IPS-15b (cell line): ENCODE results near the gene KRTAP10-12.
"Not testable (repeated sequence)": the region's sequence is repeated elsewhere in the genome, so short reads cannot be mapped to it uniquely, and the experiment has no call there.

Experiments used
- H3K27me3 ChIP-seq: one replicate; pipeline ENCODE4 v1.6.1; 2013; ENCODE audit warnings: low read length; ENCODE audit not compliant: control insufficient read depth, insufficient read depth
- H3K36me3 ChIP-seq: one replicate; pipeline ENCODE4 v1.6.1; 2013; ENCODE audit warnings: low read length; ENCODE audit not compliant: control insufficient read depth, insufficient read depth
- H3K4me1 ChIP-seq: one replicate; pipeline ENCODE4 v1.6.1; 2013; ENCODE audit warnings: mild to moderate bottlenecking, low read length; ENCODE audit not compliant: control insufficient read depth, insufficient read depth
- H3K4me3 ChIP-seq: one replicate; pipeline ENCODE4 v1.5.1; 2013; ENCODE audit warnings: low read depth, low read length
- H3K9ac ChIP-seq: one replicate; pipeline ENCODE4 v1.6.1; 2013; ENCODE audit warnings: low read depth, mild to moderate bottlenecking, low read length
- H3K9me3 ChIP-seq: one replicate; pipeline ENCODE4 v1.6.1; 2013; ENCODE audit warnings: mild to moderate bottlenecking, low read length; ENCODE audit not compliant: control insufficient read depth, insufficient read depth

Gene KRTAP10-12

DNA sequence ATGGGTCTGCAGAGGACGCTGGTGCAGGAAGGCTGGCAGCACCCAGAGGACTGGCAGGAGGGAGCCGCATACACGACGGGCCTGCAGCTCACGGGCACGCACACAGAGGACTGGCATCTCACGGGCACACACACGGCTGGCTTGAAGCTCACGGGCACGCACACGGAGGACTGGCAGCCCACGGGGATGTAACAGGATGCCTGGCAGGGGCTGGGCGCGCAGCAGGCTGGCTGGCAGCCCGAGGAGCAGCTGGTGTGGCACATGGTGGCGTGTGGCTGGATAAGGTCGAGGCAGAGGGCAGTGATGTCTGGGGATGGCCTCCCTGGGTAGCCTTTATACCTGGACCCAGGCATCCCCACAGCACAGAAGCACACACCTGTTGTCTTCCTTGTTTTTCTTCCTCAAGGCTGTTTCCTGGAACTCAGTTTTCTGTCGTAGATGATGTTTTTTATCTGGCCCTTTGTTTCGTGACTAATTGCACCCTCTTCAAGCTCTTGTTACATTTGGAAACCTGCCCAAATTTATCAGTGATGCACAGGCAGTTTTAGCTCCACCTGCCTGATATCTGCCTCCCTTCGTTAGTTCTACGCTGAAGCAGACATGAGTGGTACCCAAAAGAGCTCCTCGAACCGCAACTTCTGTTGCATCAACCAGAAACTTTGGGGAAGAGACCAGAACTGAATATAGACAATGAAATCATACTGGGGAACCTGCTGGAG lies 15.0 kb upstream of the KRTAP10-12 start, which contains the start of gene KRTAP12-1:
Gene KRTAP12-1 (minus strand): TSS at position 303 of the 719 bp plus-strand sequence. CDS start 40 bp downstream, at position 263.
- H3K27me3 ChIP-seq, result no peaks in the 10 kb centered on the region
- H3K9ac ChIP-seq, result no peak within 1 kb of the TSS
- no peak within 1 kb of the TSS for H3K4me3 ChIP-seq
- H3K9me3 ChIP-seq, result no peaks in the 10 kb centered on the region
- H3K36me3 ChIP-seq, result no peaks in the 10 kb centered on the region
- H3K4me1 ChIP-seq, result peaks cover 4% of the 10 kb centered on the region

DNA sequence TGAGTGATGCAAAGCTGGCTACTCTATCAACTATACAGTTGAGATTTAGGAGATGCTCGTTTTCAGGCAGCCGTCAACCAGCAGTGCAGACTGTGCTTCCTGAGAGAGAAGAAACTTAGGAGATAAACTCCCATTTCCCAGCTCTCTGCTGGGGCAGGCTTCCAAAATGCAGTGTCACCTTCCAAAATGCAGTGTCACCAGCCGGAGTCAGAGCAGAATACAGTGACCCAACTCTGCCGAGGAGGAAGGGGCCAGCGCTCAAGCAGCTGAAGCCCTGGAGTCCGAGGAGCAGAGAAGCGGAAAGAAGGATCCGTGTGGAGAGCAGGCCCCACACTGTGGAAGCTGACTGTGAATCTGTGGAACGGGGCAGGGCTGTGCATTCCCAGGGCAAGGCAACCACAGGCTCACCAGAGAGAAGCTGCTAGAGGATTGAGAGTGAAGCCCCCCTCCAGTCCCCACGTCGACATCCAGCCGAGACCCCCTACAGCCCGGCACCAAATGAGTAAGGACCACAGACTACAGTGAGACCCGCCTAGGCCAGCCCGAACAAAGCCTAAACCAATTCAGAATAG lies 14.3 kb upstream of the KRTAP10-12 start:
- Histone ChIP-seq H3K9ac (no peak overlapping the region), H3K9me3 (no peaks in the 10 kb centered on the region), H3K4me3 (no peak overlapping the region), H3K4me1 (peaks cover 4% of the 10 kb centered on the region), H3K27me3 (no peaks in the 10 kb centered on the region), H3K36me3 (no peaks in the 10 kb centered on the region)

DNA sequence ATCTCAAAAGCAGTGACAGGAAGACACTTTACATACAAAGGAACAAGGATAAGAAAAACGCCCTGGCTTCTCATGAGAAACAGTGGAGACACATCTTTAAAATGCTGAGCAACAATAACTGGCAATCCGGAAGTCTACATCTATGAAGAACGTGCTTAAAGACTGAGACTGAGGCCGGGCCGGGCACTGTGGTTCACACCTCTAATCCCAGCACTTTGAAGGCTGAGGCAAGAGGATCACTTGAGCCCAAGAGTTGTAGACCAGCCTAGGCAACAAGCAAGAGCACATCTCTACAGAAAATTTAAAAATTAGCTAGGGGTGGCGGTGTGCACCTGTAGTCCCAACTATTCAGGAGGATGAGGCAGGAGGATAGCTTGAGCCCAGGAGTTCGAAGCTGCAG lies 12.9 kb upstream of the KRTAP10-12 start:
- H3K9ac ChIP-seq, result no peak overlapping the region
- H3K9me3 ChIP-seq, result no peaks in the 10 kb centered on the region
- no peaks in the 10 kb centered on the region for H3K27me3 ChIP-seq
- H3K4me3 ChIP-seq, result no peak overlapping the region
- H3K36me3 ChIP-seq, result no peaks in the 10 kb centered on the region
- peaks cover 4% of the 10 kb centered on the region for H3K4me1 ChIP-seq

DNA sequence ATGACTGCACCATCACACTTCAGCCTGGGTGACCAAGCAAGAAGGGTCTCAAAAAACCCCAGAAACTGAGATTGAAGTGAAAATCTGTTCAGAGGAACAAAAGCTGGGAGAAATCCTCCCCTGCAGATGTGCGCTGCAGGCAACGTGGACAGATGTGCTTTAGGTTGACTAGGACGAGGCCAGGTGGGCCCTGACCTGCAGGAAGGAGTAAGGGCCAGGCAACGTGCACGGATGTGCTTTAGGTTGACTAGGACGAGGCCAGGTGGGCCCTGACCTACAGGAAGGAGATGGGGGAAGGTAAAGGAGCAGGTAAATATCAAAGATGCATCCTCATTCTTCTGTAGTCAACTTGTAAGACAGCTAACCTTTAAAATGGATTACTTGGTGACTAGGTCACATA lies 12.5 kb upstream of the KRTAP10-12 start:
- Histone ChIP-seq H3K4me1 (peaks cover 4% of the 10 kb centered on the region), H3K27me3 (no peaks in the 10 kb centered on the region), H3K9me3 (no peaks in the 10 kb centered on the region), H3K36me3 (no peaks in the 10 kb centered on the region), H3K4me3 (no peak overlapping the region), H3K9ac (no peak overlapping the region)

DNA sequence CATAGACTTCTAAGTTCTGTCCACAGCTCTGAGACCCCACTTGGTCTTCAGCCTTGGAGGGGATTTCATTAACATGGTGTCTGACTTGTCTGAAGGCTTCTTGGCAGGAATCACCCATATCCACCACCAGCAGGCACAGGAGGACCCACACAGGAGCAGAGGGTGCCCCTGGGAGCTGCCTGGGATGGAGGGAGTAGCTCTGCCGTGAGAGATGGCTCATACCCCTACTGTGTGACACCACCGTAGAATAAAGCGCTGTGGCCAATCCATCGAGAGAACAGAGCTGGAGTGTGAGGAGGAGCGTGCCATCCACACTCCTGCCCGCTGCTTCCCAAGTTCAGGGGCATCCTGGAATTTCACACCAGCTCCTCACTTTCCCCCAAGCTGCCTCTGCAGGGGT lies 11.9 kb upstream of the KRTAP10-12 start:
- H3K4me3 ChIP-seq, H3K9ac ChIP-seq, H3K27me3 ChIP-seq, H3K4me1 ChIP-seq, H3K9me3 ChIP-seq, H3K36me3 ChIP-seq: not testable (repeated sequence)

DNA sequence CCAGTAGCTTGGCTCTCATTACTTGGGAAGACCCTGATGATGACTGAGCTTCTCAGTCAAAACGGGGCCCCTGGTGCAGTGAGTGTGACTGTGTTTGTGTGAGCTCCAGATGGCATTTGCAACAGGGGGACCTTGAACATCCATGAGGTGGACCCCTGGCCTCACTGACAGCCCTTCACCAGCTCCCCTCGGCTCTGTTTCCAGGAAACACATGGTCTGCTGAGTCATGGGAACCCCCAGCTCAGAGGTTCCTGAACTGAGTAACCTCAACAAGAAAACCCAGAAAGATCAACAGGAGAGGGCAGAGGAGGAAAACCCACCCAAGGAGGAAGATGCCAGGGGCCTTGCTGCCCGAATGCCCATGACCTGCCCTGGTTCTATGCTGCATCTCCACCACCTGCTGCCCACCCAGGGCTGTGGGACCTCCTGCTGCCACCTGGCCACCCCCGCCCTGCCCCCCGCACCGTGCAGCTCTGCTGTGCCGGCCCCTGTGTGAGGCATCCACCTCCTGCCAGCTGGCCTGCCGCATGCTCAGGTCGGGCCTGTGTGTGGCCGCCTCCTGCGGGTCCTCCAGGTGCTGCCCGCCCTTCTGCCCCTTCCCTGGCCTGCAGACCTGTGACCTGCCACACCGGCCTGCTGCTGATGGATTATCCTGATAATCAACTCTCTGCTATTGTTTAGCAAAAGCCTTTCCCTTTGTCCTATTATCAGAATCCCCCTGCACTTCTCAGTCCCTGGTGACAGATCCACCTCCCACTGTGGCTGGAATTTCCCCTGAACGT lies 10.8 kb upstream of the KRTAP10-12 start:
- Histone ChIP-seq H3K36me3 (no peaks in the 10 kb centered on the region), H3K9ac (no peak overlapping the region), H3K9me3 (no peaks in the 10 kb centered on the region), H3K27me3 (no peaks in the 10 kb centered on the region), H3K4me1 (peaks cover 4% of the 10 kb centered on the region), H3K4me3 (no peak overlapping the region)

DNA sequence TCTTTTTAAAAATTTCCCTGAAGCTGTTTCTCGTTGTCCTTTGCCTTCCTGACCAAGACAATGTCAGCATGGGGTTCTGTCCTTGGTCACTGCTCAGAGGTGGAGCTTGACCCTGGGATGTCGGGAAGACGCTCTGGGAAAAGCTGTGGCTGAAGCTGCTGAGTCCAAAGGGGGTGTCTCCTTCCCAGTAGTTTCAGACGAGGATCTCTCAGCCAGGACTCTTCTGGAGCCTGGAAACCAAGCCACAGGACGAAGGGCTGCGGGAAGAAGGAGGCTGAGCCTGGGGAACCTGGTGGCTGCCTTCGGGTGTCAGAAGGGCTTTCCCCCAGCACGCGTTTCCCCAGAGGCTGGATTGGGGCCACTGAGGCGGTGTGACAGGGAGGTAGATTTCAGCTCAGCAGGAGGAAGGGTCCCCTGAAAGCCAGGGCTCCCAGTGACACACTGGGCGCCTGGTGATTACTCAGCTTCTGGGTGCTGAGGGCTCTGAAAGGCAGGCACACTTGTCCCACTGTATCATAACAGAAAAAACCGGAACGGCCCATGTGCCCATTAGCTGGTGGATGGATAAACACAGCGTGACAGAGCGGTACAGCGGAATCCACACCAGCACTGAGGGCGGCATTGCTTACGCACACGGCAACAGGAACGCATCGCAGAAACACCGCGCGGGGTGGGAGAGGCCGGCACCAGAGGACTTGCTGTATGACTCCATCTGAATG lies 10.0 kb upstream of the KRTAP10-12 start:
- no peaks in the 10 kb centered on the region for H3K9me3 ChIP-seq
- no peak overlapping the region for H3K4me3 ChIP-seq
- no peak overlapping the region for H3K9ac ChIP-seq
- no peaks in the 10 kb centered on the region for H3K27me3 ChIP-seq
- H3K4me1 ChIP-seq, result peaks cover 4% of the 10 kb centered on the region
- no peaks in the 10 kb centered on the region for H3K36me3 ChIP-seq

DNA sequence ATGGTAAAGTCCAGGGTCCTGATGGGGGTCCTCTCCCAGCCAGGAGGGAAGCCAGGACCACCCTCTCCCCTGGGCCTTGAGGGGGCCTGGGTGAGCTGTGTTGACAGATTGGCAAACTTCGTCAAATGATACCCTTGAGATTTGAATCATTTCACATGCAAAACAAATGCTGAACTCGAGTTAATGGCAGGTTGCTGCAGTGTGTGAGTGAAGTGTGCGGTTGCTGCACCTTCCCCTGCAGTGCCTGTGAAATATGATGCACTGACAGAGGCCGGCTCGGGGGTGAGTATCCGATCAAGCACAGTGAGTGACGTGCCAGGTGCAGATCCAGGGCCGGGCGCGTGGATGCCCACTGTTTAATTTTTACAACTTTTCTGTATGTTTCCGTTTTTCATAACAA lies 9.3 kb upstream of the KRTAP10-12 start:
- Histone ChIP-seq H3K9ac (no peak overlapping the region), H3K36me3 (no peaks in the 10 kb centered on the region), H3K27me3 (no peaks in the 10 kb centered on the region), H3K4me3 (no peak overlapping the region), H3K4me1 (peaks cover 4% of the 10 kb centered on the region), H3K9me3 (no peaks in the 10 kb centered on the region)

DNA sequence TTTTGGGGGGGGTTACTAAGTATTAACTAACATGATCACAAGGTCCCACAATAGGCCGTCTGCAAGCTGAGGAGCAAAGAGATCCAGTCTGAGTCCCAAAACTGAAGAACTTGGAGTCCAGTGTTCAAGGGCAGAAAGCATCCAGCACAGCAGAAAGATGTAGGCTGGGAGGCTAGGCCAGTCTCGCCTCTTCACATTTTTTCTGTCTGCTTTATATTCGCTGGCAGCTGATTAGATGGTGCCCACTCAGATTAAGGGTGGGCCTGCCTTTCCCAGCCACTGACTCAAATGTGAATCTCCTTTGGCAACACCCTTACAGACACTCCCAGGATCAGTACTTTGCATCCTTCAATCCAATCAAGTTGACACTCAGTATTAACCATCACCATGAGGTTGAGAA lies 7.2 kb upstream of the KRTAP10-12 start:
- not testable (repeated sequence) for H3K36me3 ChIP-seq, H3K4me3 ChIP-seq, H3K27me3 ChIP-seq, H3K9me3 ChIP-seq, H3K9ac ChIP-seq, H3K4me1 ChIP-seq

DNA sequence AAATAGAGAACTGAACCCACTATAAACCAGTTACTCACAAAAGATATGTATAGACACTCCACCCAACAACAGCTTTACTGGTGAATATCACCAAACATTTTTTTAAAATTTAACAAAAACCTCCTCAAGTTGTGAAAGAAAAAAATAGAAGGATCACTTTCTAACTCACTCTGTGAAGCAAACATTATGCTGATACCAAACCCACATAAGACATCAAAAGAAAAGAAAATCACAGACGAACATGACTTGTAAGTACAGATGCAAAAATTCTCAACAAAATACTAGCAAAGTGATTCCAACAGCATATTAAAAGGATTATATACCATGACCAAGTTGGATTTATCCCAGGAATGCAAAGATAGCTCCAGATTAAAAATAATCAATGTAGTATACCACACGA lies 5.3 kb upstream of the KRTAP10-12 start:
- Histone ChIP-seq H3K4me1 (peaks cover 9% of the 10 kb centered on the region), H3K27me3 (no peaks in the 10 kb centered on the region), H3K4me3 (no peak overlapping the region), H3K9me3 (no peaks in the 10 kb centered on the region), H3K9ac (no peak overlapping the region), H3K36me3 (no peaks in the 10 kb centered on the region)

DNA sequence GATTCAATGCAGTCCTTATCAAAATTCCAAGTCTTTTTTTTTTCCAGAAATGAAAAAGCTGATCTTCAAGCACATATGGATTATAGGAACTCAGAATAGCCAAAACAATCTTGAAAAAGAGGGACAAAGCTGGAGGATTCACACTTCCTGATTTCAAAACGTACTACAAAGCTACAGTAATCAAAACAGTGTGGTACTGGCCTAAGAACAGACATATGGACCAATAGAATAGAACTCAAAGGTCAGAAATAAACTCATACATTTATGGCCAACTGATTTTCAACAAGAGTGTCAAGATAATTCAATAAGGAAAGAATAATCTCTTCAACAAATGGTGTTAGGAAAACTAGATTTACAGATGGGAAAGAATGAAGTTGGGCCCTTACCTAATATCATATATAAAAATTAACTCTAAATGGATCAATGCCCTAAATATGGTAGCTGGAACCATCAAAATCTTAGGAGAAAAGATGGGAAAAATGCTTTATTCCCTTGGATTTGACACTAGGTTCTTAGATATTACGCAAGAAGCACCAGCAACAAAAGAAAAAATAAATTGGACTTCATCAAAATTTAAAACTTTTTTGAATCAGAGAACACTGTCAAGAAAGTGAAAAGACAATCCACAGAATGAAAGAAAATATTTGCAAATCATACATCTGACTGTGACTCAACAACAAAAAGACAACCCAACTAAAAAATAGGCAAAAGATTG lies 4.0 kb upstream of the KRTAP10-12 start:
- no peak overlapping the region for H3K4me3 ChIP-seq
- no peak overlapping the region for H3K9ac ChIP-seq
- no peaks in the 10 kb centered on the region for H3K9me3 ChIP-seq
- H3K4me1 ChIP-seq, result peaks cover 10% of the 10 kb centered on the region
- no peaks in the 10 kb centered on the region for H3K27me3 ChIP-seq
- H3K36me3 ChIP-seq, result no peaks in the 10 kb centered on the region
